Head of caudate nucleus (tissue), 42 donors: Measurements from ENCODE around the gene CENPU.

Experiments used
- DNase-seq, 42 donors: peaks; one replicate each; pipeline versions ENCODE4 v3.0.0 to v3.0.0-alpha.2; 2020 to 2021; ENCODE audit warnings: mixed read lengths in 7 of 42
- intact Hi-C: fragments of 100-400 bp; cut with DNase I; formaldehyde crosslinking; loops from one replicate; pipeline ENCODE4 v1.15.0; 2022

Gene CENPU

DNA sequence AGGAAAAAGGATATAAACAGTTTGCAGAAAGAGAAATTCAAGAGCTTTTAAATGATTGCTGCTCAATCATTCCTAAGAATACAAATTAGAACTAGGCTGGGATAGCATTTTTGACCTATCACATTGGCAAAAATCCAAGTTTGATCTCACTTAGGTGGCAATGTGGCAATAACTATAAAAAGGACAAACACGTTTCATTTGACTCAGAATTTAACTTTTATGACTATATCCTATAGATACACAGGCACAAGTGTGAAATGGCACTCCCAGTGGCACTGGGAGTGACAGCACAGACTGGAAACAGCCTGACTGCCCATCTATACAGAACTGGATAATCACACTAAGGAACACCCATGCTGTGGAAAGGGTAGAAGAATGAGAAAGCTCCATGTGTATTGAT lies 11.1 kb downstream of the CENPU start:
- intact Hi-C loops: no loop called here
- no peak for DNase-seq

DNA sequence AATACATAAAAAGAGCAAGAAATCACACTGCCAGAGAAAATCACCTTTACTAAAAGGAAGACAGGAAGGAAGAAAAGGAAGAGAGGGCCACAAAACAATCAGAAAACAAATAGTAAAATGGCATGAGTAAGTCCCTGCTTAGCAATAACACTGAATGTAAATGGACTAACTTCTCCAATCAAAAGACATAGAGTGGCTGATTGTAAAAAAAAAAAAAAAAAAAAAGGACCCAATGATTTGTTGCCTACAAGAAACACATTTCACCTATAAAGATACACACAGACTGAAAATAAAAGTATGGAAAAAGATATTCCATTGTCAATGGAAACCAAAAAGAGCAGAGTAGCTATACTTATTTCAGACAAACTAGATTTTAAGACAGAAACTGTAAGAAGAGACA lies 12.6 kb downstream of the CENPU start:
- intact Hi-C loops: no loop called here
- DNase-seq: no peak

DNA sequence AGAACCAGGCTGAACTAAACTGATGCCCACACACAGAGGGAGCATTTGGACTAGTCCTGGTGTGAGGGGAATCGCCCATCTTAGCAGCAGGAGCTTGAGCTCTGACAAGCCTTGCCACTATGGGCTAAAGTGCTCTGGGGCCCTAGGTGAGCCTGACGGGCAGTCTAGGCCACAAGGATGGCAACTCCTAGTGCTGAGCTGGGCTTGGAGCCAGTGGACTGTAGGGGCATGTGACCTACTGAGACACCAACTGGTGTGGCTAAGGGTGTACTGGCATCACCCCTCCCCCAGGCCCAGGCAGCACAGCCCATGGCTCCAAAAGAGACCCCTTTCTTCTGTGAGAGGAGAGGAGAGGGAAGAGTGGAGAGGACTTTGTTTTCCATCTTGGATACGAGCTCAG lies 14.5 kb downstream of the CENPU start:
- intact Hi-C loops: no loop called here

DNA sequence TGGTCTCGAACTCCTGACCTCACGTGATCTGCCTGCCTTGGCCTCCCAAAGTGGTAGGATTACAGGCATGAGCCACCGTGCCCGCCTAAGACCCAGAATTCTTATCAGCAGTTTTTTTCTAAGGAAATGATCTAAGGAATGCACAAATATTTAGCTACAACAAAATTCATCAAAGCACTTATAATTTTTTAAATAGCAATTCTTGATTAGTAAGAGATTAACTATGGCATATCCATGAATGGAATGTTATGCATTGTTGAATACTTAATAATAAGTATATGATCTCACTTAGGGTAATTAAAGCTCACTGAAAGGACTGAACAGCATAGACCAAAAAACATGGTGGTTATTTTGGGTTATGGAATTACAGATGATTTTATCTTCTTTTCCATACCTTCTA lies 18.4 kb downstream of the CENPU start:
- no peak for DNase-seq
- intact Hi-C loops: no loop called here

More for the DNA sequence above, 14.5 kb downstream of the CENPU start:
- DNase-seq: no peak

DNA sequence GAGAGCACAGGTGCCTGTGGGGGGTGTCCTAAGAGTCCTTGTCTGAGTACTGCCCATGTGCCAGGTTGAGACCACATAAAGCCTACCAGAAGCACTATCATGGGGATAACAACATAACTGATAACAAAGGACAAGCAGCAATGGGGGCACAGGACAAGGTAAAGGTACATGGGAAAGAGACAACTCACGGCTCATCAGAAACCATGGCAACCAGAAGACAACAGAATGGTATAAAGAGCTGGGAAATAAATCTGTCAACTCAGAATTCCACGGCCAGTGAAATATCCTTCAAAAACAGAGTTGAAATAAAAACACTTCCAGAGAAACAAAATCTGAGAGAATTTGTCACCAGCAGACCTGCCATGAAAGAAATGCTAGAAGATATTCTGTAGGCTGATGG lies 20.0 kb downstream of the CENPU start:
- intact Hi-C loops: no loop called here
- DNase-seq: no peak

DNA sequence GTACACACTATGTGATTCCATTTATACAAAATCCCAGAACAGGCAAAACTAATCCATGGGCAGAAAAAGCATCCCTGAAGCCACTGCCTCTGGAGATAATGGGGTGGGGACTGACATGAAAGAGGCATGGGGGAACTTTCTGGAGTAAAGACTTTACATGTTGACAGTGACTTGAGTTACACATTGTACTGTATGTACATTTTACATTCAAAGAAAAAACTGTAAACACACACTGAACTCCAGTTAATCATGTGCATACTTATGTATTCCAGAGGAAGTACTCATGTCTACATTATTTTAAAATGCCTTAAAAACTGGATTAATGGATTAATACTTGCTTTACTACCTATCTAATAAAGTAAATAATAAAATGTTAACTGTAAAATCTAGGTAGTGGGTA lies 21.6 kb downstream of the CENPU start:
- intact Hi-C loops: no loop called here
- no peak for DNase-seq

DNA sequence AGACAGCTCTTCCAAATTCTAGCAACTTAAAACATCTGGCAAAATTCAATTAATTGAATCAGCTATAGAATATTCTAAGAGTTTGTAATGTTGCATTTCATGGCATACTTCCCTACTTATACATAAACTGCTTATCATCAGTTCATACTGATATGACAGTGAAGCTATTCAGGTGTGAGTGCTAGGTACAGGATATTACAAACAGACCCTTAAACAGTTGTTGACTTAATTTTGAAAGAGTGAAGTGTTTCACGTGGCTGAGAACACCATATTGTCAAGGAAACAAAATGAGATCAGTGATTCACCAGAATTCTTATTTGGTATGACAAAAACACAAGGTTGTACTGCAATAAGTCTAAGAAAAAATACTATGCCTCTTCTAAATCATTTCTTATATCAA lies 27.4 kb downstream of the CENPU start:
- DNase-seq: no peak
- intact Hi-C loops: no loop called here

DNA sequence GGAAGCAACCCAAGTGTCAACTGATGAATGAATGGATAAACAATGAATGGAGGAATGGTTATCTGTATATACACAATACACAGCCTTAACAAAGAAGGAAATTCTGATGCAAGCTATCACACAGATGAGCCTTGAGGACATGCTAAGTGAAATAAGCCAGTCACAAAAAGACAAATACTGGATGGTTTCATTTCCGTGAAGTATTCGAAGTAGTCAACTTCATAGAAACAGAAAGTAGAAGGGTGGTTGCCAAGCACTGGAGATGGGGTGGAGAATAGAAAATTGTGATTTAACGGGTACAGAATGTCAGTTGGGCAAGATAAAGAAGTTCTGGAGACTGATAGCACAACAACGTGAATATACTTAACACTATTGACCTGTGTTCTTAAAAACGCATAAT lies 28.2 kb downstream of the CENPU start:
- no peak for DNase-seq
- intact Hi-C loops: no loop called here

DNA sequence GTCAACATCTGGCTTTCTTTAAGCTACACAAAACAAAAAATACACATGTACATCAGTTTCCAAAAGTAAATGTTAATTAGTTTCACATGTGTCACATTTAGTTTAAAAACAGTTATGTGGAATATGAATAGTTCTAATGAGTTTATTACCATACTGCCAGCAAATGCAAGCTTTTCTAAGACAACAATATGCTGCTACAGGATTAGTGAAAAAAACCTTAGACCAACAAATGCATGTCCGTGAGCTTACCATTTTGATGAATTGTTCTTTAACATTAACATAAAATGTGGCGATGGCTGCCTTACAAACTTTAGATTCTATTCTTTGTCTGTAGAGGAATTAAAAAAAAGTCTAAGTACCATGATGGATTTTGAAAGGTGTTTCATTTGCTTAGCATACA lies 31.8 kb downstream of the CENPU start:
- no peak for DNase-seq
- intact Hi-C loops: no loop called here

DNA sequence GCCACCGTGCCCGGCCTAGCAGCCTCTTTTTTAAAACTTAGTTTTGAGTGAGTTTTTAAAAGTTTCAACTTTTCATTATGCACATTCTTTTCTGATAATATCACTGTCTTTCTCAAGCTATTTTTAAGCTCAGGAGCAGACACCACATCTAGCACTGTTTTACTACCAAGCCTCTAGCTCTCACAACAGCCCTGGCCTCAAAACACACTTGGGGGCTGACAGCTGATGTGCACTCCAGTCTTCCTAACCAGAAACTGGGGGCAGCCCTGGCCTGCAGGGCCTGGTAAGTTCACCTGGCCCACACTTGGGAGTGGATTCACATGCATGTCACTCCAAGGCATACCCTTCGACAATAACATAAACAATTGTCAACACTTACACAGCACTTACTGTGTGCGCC lies 34.0 kb downstream of the CENPU start:
- DNase-seq: no peak
- intact Hi-C loops: no loop called here

DNA sequence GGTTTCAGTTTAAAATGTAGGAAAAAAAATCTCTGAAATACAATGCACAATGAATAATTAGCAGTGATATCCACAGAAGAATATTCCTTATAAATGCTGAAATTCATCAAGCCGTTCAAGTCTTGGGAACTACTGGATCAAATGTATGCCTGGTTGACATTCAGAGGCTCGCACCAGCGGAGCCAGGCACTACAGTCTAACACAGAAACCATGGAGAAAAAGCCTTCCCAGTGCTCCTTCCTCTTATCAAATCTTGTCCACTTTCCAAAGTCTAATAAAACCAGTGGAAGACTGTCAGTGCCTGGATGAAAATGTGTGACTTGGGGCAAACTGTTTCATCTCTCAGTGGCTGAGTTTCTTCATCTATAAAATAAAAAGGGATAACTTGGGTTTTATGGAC lies 35.9 kb downstream of the CENPU start:
- intact Hi-C loops: no loop called here
- peak in 1 of 42 donors; percentile 5 for DNase-seq

DNA sequence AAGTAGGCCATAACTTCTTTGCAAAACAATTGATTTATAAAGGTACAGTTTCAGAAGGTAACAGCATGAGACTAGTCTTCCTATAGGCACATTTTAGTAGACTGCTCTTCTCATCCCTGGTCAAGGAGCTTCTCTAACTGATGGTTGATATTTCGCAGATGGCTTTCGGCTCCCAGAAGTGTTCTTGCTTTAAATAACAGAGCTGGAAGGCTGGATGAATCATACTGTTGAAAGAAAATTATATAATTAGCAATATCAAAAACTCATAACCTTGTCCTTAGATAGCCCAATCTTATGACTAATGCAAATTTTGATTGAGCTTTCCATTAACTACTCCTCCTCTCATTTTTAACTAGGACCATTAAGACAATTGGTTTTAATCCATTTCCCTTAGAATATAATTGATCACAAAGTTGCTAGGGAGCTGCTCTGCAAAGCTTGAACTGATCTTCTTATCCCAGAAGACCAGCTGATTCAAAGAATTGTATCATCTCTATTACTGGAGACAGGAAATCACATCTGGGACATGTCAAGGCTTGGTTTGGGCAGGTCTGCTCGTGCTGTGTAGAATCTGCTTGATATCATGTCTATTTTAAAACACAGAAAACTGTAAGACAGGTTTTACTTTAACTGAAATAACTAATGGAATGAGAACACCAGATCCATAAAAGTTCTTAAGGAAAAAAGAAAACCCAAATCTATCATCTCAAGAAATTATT lies 38.6 kb downstream of the CENPU start:
- DNase-seq: peak in 3 of 42 donors; percentile 8 to 13 (median 11)
- intact Hi-C loops: no loop called here

DNA sequence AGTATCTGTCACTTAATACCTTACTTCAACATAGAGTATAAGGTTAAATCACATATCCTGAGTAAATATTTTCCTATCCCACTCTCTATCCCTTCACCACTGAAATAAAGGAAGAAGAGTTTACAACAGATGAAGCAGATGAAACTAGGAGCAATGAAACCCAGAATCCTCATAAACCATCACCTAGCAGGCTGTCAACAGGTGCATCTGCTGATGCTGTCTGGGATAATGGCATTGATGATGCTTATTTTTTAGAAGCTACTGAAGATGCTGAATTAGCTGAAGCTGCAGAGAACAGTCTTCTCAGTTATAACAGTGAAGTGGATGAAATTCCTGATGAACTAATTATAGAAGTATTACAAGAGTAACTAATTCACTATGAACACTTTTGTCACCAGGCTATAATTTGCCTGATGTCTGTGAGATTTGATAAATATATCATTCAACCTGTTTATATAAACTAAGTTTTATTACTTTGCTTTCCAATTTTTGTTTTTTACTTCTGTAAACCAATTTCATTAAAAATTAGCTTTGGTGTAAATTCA lies 39.4 kb downstream of the CENPU start:
- no peak for DNase-seq
- intact Hi-C loops: no loop called here

DNA sequence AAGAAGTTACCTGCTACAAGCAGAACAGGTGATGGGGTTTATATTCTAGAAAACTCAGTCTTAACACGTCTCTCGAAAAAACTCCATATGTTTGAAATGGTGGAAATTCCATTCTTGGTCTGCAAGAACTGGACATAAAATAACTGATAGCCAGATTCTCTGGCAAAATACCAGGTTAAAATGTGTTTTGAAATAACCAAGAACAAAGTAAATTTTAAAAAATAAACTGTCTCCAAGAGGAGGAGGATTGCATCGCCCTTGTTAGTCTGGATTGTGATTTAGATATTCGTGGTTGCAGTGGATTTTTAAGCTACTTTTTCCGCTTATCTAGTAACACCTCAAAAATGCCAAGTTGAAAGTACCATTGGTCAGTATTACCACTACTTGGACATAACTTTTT lies 40.8 kb downstream of the CENPU start:
- intact Hi-C loops: no loop called here
- DNase-seq: no peak

DNA sequence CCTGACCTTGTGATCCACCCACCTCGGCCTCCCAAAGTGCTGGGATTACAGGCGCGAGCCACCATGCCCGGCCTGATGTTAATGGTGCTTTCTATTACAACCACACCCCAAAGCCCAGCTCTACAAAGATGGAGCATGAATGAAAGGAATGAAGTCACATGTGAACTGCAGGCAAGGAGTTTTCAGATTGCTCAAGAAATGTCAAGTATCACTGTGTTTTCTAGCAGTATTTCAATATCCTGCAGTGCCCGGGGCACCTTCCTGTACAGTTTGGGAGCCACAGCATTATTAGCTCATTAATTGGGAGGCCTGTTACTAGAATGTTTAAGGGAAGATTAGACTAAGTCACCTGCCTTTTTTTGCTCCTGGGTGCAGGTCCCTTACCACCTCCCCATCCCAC lies 44.2 kb downstream of the CENPU start:
- DNase-seq: no peak
- intact Hi-C loops: no loop called here

DNA sequence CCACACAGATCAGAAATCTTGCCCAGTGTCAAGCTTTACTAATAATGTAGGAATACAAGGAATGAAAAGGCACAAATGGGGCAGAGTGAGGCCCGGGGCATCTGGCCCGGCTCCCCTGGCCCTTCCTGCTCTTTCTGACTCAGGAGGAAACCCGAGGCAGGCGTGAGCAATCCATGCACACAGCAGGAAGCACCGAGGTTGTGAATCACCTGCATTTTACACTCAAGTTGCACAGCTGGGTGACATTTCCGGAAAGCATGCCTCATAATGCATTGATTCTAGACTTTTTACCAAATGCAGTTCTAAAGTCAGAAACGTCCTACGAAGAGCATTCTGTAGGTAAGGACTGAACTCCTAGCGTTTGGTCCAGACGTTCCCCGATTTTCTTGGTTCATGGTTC lies 45.4 kb downstream of the CENPU start:
- DNase-seq: no peak
- intact Hi-C loops: no loop called here

DNA sequence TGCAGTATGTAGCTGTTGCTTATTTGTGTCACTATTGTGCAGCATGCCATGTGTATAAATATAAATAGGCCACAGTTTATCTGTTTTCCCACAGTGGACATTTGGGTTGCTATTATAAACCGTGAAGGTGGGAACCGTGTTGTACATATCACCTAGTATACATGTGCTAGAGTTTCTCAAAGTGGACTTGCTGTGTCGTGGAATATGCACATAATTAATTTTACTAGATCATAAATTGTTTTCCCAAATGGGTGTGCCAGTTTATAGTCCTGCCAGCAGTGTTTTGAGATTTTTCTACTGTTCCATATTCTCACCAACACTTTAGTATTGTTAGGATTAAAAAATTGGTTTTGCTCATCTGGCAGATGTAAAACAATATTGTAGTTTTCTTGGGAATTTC lies 45.9 kb downstream of the CENPU start:
- intact Hi-C loops: no loop called here
- DNase-seq: no peak

DNA sequence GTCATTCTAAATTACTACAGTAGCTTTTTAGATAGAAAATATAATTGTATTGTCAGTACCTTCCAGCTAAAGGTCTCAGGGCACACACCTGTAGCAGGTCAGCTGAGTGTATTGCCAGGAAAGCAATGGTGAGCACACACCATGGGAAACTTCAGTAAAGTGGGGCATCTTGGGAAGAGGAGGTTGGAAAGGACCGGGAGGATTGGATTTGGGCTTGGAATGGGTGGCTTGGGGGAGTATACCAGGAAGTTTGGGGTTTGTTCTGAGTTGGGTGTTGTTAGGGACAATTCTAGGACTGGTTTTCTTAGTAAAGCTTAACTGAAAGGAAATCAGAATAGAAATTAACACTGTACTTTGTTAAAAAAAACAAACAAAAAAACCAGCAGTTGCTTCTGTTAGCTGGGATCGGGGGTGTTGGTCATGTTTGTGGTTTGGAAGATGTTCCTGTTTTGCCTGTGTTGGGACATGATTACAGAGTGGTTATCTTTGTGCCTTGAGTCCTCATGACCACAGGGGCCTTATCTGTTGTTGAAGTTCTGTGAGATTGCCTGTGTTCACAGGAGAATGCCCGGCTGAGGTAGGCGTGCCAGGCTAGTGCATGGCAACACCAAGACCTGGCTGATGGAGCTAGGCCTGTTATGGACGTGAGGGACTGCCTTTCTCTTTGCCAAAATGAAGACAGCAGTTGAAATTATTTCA lies 49.3 kb downstream of the CENPU start:
- intact Hi-C loops: no loop called here
- no peak for DNase-seq

DNA sequence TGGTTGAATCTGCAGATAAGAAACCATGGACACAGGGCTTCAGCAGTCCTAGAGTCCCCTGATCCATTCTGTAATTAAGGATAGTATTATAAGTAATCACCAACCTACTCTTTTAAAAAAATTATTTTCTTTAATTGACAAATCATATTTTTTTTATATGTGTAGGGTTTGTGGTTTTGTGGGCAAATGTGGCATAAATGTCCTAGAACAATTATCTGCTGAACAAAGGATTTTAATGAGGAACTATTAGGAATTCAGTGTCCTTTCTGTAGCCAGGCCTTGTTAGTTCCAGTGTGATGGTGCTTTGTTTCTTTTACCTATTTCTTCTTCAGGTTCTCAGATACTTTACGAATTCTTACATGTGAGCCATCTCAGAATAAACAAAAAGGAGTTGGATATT lies 52.0 kb downstream of the CENPU start:
- intact Hi-C loops: no loop called here
- no peak for DNase-seq

DNA sequence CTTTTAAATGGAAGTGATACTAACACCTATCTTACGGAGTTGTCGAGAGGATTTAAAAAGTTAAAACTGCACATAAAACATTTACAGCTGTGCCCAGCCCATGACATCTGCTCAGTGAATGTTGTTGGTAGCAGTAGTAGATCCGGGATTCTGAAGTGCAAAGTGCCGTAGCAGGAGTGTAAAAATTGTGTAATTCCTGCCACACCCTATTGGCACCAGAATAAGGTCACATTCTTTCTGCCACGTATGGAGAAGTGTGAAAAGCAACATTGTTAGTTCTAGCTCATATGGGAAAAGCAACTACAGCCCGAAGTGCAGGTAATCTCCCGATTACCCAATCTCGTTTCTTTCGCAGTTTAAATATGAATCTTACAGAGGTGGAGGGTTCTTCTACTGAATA lies 53.2 kb downstream of the CENPU start:
- intact Hi-C loops: no loop called here
- DNase-seq: no peak
